H9 (cell line): ENCODE data around the gene CAV2. TPM values are rescaled to one million over a fixed set of nuclear protein-coding genes. Genes with fewer than 3 reads are reported as not detected.

Source experiments
- DNase-seq: peaks from one replicate; pipeline ENCODE4 v3.0.0-alpha.2; 2017
- H2AFZ ChIP-seq: one replicate; pipeline ENCODE4 v1.6.1; 2013; ENCODE audit warnings: mild to moderate bottlenecking, low read length, control low read depth, moderate library complexity
- H2AK5ac ChIP-seq: 2 replicates; pipeline ENCODE4 v1.6.1; 2013; ENCODE audit warnings: low read length, control low read depth, mixed read lengths; ENCODE audit not compliant: insufficient read length
- H2BK120ac ChIP-seq: one replicate; pipeline ENCODE4 v1.6.1; 2013; ENCODE audit warnings: low read depth, mild to moderate bottlenecking, low read length, control low read depth, inconsistent platforms; ENCODE audit not compliant: poor library complexity, severe bottlenecking
- H2BK12ac ChIP-seq: 2 replicates; pipeline ENCODE4 v1.6.1; 2013; ENCODE audit warnings: low read length, control low read depth, mixed read lengths, low read depth; ENCODE audit not compliant: insufficient read length
- H2BK15ac ChIP-seq: 2 replicates; pipeline ENCODE4 v1.6.1; 2013; ENCODE audit warnings: low read depth, low read length, control low read depth
- H2BK20ac ChIP-seq: one replicate; pipeline ENCODE4 v1.6.1; 2013; ENCODE audit warnings: low read depth, mild to moderate bottlenecking, low read length, control low read depth, inconsistent platforms; ENCODE audit not compliant: poor library complexity, severe bottlenecking
- H2BK5ac ChIP-seq: 2 replicates; pipeline ENCODE4 v1.6.1; 2013; ENCODE audit warnings: low read length, control low read depth, mixed read lengths; ENCODE audit not compliant: insufficient read length
- H3K14ac ChIP-seq: 2 replicates; pipeline ENCODE4 v1.6.1; 2013; ENCODE audit warnings: low read length, control low read depth; ENCODE audit not compliant: insufficient read depth
- H3K18ac ChIP-seq: 2 replicates; pipeline ENCODE4 v1.6.1; 2013; ENCODE audit warnings: low read depth, mild to moderate bottlenecking, mixed read lengths, low read length, control low read depth; ENCODE audit not compliant: insufficient read length
- H3K23ac ChIP-seq: 2 replicates; pipeline ENCODE4 v1.6.1; 2013; ENCODE audit warnings: low read length, control low read depth, mixed read lengths, low read depth; ENCODE audit not compliant: insufficient read length
- H3K23me2 ChIP-seq: 2 replicates; pipeline ENCODE4 v1.6.1; 2013; ENCODE audit warnings: low read depth, mild to moderate bottlenecking, mixed read lengths, low read length, control low read depth; ENCODE audit not compliant: insufficient read length, poor library complexity, severe bottlenecking
- H3K27ac ChIP-seq: 2 replicates; pipeline ENCODE4 v1.5.1; 2013; ENCODE audit warnings: low read length, control low read depth, mixed read lengths, low read depth; ENCODE audit not compliant: insufficient read length
- H3K27me3 ChIP-seq: 2 replicates; pipeline ENCODE4 v1.6.1; 2013; ENCODE audit warnings: low read length, control low read depth, inconsistent platforms; ENCODE audit not compliant: insufficient read depth
- H3K4ac ChIP-seq: 2 replicates; pipeline ENCODE4 v1.6.1; 2013; ENCODE audit warnings: low read depth, mild to moderate bottlenecking, control low read depth, inconsistent platforms, low read length, moderate library complexity
- H3K4me1 ChIP-seq: 2 replicates; pipeline ENCODE4 v1.6.1; 2013; ENCODE audit warnings: low read length, control low read depth, inconsistent platforms; ENCODE audit not compliant: insufficient read depth
- H3K4me2 ChIP-seq: 2 replicates; pipeline ENCODE4 v1.6.1; 2013; ENCODE audit warnings: low read length, control low read depth, mixed read lengths; ENCODE audit not compliant: insufficient read length, insufficient read depth
- H3K56ac ChIP-seq: 2 replicates; pipeline ENCODE4 v1.6.1; 2013; ENCODE audit warnings: low read depth, mild to moderate bottlenecking, mixed read lengths, low read length, control low read depth; ENCODE audit not compliant: insufficient read length
- H3K79me1 ChIP-seq: 2 replicates; pipeline ENCODE4 v1.6.1; 2013; ENCODE audit warnings: low read depth, mild to moderate bottlenecking, moderate library complexity, low read length, control low read depth, inconsistent platforms; ENCODE audit not compliant: insufficient read depth, poor library complexity, severe bottlenecking
- H3K79me2 ChIP-seq: 2 replicates; pipeline ENCODE4 v1.6.1; 2013; ENCODE audit warnings: low read length, control low read depth, inconsistent platforms; ENCODE audit not compliant: insufficient read depth
- H3K9ac ChIP-seq: 2 replicates; pipeline ENCODE4 v1.6.1; 2013; ENCODE audit warnings: low read length, control low read depth, mixed read lengths; ENCODE audit not compliant: insufficient read length; ENCODE audit errors: extremely low read depth
- H3K9me3 ChIP-seq: one replicate; pipeline ENCODE4 v1.6.1; 2013; ENCODE audit warnings: low read depth, low read length, inconsistent platforms; ENCODE audit not compliant: control insufficient read depth
- H3T11ph ChIP-seq: one replicate; pipeline ENCODE4 v1.6.1; 2013; ENCODE audit warnings: mild to moderate bottlenecking, low read length, control low read depth, inconsistent platforms
- H4K20me1 ChIP-seq: one replicate; pipeline ENCODE4 v1.6.1; 2013; ENCODE audit not compliant: control insufficient read depth, insufficient read length, insufficient read depth
- H4K5ac ChIP-seq: 2 replicates; pipeline ENCODE4 v1.6.1; 2013; ENCODE audit warnings: low read depth, mild to moderate bottlenecking, mixed read lengths, low read length, control low read depth; ENCODE audit not compliant: insufficient read length
- H4K8ac ChIP-seq: replicated peaks from 2 replicates; pipeline ENCODE4 v1.6.1; 2013; ENCODE audit warnings: low read length, control low read depth, mixed read lengths, low read depth; ENCODE audit not compliant: insufficient read length
- H4K91ac ChIP-seq: 2 replicates; pipeline ENCODE4 v1.6.1; 2013; ENCODE audit warnings: low read depth, mild to moderate bottlenecking, moderate library complexity, mixed read lengths, low read length, control low read depth; ENCODE audit not compliant: insufficient read length
- H3K27ac Mint-ChIP-seq, 3 experiments: 2 replicates in 2 of 3; 3 replicates in 1 of 3; pipeline ENCODE4 v1.8.0; 2020 to 2021; ENCODE audit warnings: mixed read lengths in 3 of 3, mild to moderate bottlenecking in 1 of 3, moderate library complexity in 1 of 3
- H3K27me3 Mint-ChIP-seq: 2 replicates; pipeline ENCODE4 v1.8.0; 2021; ENCODE audit warnings: low read depth, mild to moderate bottlenecking, moderate library complexity, mixed read lengths
- H3K36me3 Mint-ChIP-seq, 3 experiments: 2 replicates in 2 of 3; 3 replicates in 1 of 3; pipeline ENCODE4 v1.8.0; 2020 to 2021; ENCODE audit warnings: low read depth in 3 of 3, mixed read lengths in 3 of 3; ENCODE audit not compliant: insufficient read depth in 1 of 3
- H3K4me1 Mint-ChIP-seq, 2 experiments: 2 replicates each; pipeline ENCODE4 v1.8.0; 2020; ENCODE audit warnings: mixed read lengths in 2 of 2
- H3K4me3 Mint-ChIP-seq, 2 experiments: 2 replicates in 1 of 2; 3 replicates in 1 of 2; pipeline ENCODE4 v1.8.0; 2020 to 2021; ENCODE audit warnings: mild to moderate bottlenecking in 2 of 2, mixed read lengths in 2 of 2, moderate library complexity in 1 of 2
- H3K9me3 Mint-ChIP-seq, 2 experiments: 2 replicates in 1 of 2; 3 replicates in 1 of 2; pipeline ENCODE4 v1.8.0; 2020; ENCODE audit warnings: mild to moderate bottlenecking in 2 of 2, mixed read lengths in 2 of 2, moderate library complexity in 1 of 2
- WGBS: extraction: QIAGEN DNeasy Blood & Tissue Kit; methylation state at CpG from one replicate; pipeline ENCODE4 v1.1.7; 2013; ENCODE audit warnings: missing lambda C conversion rate, low lambda C conversion rate, mixed read lengths; ENCODE audit not compliant: insufficient read length; ENCODE audit errors: extremely low coverage; 5-methylcytosine and 5-hydroxymethylcytosine counted together
- total RNA-seq: library from RNA; stranded (reverse); gene quantifications from 2 replicates; pipeline ENCODE4 v1.2.1, GENCODE V29; 2021
- TF ChIP-seq, protein P1 (sequence below): fragments of 200-600 bp; sonication (generic); conservative IDR thresholded peaks from 3 replicates; pipeline ENCODE4 v1.8.0; 2021; ENCODE audit warnings: antibody characterized with exemption, mild to moderate bottlenecking

CAV2 gene
- total RNA-seq, 1 experiment from 2014 or later, result 3.7 TPM

DNA sequence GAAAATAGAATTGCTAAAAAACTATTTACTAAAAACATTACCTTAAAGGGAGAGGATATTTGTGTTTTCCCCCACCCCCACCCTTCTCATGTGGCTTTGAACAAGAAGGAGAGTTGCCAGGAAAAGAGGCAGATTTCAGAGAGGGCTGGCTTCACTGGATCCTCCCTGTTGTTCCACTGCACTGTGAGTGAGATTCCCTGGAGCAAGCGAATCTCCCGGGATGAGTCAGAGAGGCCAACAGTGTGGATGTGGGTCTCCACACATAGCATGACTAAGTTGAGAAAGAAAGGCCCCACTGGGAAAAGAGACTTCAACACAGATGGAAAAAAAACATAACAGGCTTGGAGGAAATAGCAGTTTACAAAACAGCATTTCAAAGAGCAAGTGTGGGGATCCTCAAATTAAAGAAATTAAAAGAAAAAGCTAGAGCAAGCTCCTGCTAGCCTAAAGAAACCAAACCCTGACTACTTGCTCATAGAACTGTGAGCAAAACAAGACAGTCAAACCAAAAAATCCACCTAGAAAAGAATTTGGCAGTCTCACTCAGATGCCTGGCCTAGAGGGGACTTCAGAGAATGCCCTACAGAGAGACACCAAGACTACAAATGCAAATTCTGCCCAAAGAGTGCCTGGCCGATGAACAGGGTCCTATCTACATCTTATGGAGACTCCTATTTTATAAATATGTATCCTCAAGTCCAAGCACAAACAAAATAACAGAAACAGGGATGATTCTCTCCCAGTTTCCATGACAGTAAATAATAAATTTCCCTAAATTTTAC, 28.7 kb downstream of the CAV2 start:
- no peaks in the 10 kb centered on the region; the same call in 1 of the 2 replicates for H3K4me1 ChIP-seq
- no peak overlapping the region for H2AK5ac ChIP-seq
- H3K23ac ChIP-seq, result no peak overlapping the region
- no peaks in the 10 kb centered on the region for H3K27me3 ChIP-seq
- no peaks in the 10 kb centered on the region for H4K20me1 ChIP-seq
- no peak overlapping the region for H4K8ac ChIP-seq
- Mint-ChIP-seq H3K4me1 (peaks cover 34 to 39% of the 10 kb centered on the region in 2 experiments), H3K27ac (no peak overlapping the region), H3K4me3 (no peak overlapping the region), H3K9me3 (no peaks in the 10 kb centered on the region), H3K36me3 (no peaks in the 10 kb centered on the region), H3K27me3 (peaks cover 17% of the 10 kb centered on the region)
- TF ChIP-seq, protein P1, sequence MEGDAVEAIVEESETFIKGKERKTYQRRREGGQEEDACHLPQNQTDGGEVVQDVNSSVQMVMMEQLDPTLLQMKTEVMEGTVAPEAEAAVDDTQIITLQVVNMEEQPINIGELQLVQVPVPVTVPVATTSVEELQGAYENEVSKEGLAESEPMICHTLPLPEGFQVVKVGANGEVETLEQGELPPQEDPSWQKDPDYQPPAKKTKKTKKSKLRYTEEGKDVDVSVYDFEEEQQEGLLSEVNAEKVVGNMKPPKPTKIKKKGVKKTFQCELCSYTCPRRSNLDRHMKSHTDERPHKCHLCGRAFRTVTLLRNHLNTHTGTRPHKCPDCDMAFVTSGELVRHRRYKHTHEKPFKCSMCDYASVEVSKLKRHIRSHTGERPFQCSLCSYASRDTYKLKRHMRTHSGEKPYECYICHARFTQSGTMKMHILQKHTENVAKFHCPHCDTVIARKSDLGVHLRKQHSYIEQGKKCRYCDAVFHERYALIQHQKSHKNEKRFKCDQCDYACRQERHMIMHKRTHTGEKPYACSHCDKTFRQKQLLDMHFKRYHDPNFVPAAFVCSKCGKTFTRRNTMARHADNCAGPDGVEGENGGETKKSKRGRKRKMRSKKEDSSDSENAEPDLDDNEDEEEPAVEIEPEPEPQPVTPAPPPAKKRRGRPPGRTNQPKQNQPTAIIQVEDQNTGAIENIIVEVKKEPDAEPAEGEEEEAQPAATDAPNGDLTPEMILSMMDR, result no peak
- no peak overlapping the region for H3K4ac ChIP-seq
- H3K27ac ChIP-seq, result no peak overlapping the region
- H4K91ac ChIP-seq, result no peak overlapping the region
- H3K79me2 ChIP-seq, result no peaks in the 10 kb centered on the region
- H3K79me1 ChIP-seq, result no peaks in the 10 kb centered on the region
- no peak overlapping the region for H3T11ph ChIP-seq
- H3K14ac ChIP-seq, result no peak overlapping the region
- no peak overlapping the region for H3K18ac ChIP-seq
- no CpG with 5 or more reads among the region's 3 CpGs for WGBS
- H3K56ac ChIP-seq, result no peak overlapping the region
- no peak overlapping the region for H2BK12ac ChIP-seq
- no peak overlapping the region for H3K9ac ChIP-seq
- H3K23me2 ChIP-seq, result peaks cover 20% of the 10 kb centered on the region
- H3K4me2 ChIP-seq, result no peak overlapping the region
- no peak overlapping the region for H2BK120ac ChIP-seq
- DNase-seq, result no peak
- no peak overlapping the region for H4K5ac ChIP-seq
- H3K9me3 ChIP-seq, result no peaks in the 10 kb centered on the region
- H2BK15ac ChIP-seq, result no peak overlapping the region
- no peak overlapping the region for H2BK5ac ChIP-seq
- H2BK20ac ChIP-seq, result no peak overlapping the region
- no peak overlapping the region for H2AFZ ChIP-seq
